Naive thymus-derived CD4-positive, alpha-beta T cell (primary cell): Measurements from ENCODE around the gene PILRA. TPM values are rescaled to one million over a fixed set of nuclear protein-coding genes. Genes with fewer than 3 reads are reported as not detected.

ENCODE experiments used
- ATAC-seq: fragments of 150-1000 bp; cut with Tn5 transposase; 2 replicates; pipeline ENCODE4 v1.10.0; 2021; ENCODE audit warnings: mild to moderate bottlenecking, moderate library complexity
- CTCF ChIA-PET: fragments of 350-600 bp; sonication (Branson Sonifier 250); formaldehyde crosslinking; loops from one replicate; lab custom pipeline; 2021; ENCODE audit warnings: antibody characterized with exemption; lab: Charles Lee
- POLR2A ChIA-PET: fragments of 350-600 bp; sonication (Branson Sonifier 250); formaldehyde crosslinking; loops from one replicate; lab custom pipeline; 2021; ENCODE audit warnings: antibody characterized with exemption, inconsistent platforms; lab: Charles Lee
- DNase-seq, 9 donors: peaks; one replicate each; pipeline versions ENCODE4 v3.0.0 to v3.0.0-alpha.2; 2020 to 2022; ENCODE audit warnings: mixed read lengths in 1 of 9
- H3K27ac ChIP-seq: one replicate; pipeline ENCODE4 v1.7.0; 2013; ENCODE audit warnings: mild to moderate bottlenecking, low read depth, low read length, moderate library complexity
- H3K27me3 ChIP-seq, 2 donors: one replicate each; pipeline ENCODE4 v1.7.0; 2013; ENCODE audit warnings: low read length in 2 of 2, mild to moderate bottlenecking in 2 of 2, moderate library complexity in 2 of 2; ENCODE audit not compliant: control insufficient read depth in 2 of 2, insufficient read depth in 2 of 2
- H3K36me3 ChIP-seq, 3 experiments: 1 replicate in 2 of 3; 2 replicates in 1 of 3; pipeline ENCODE4 v1.7.0; 2013; ENCODE audit warnings: low read length in 3 of 3, mild to moderate bottlenecking in 3 of 3, moderate library complexity in 1 of 3; ENCODE audit not compliant: insufficient read depth in 3 of 3, control insufficient read depth in 2 of 3
- H3K4me1 ChIP-seq, 2 donors: one replicate each; pipeline ENCODE4 v1.7.0; 2013; ENCODE audit warnings: low read length in 2 of 2, mild to moderate bottlenecking in 2 of 2, moderate library complexity in 1 of 2; ENCODE audit not compliant: control insufficient read depth in 2 of 2, insufficient read depth in 2 of 2
- H3K4me3 ChIP-seq: 2 replicates; pipeline ENCODE4 v1.7.0; 2013; ENCODE audit warnings: mild to moderate bottlenecking, low read length
- H3K9me3 ChIP-seq, 3 experiments: 1 replicate in 2 of 3; 2 replicates in 1 of 3; pipeline ENCODE4 v1.7.0; 2013; ENCODE audit warnings: low read length in 3 of 3; ENCODE audit not compliant: control insufficient read depth in 2 of 3
- H3K27ac Mint-ChIP-seq, 9 donors: one replicate each; pipeline ENCODE4 v1.8.0; 2020 to 2022; ENCODE audit warnings: mixed read lengths in 9 of 9, mild to moderate bottlenecking in 8 of 9, moderate library complexity in 5 of 9, inconsistent platforms in 2 of 9
- H3K27me3 Mint-ChIP-seq, 5 donors: one replicate each; pipeline ENCODE4 v1.8.0; 2021 to 2022; ENCODE audit warnings: mixed read lengths in 5 of 5, mild to moderate bottlenecking in 1 of 5
- H3K36me3 Mint-ChIP-seq, 5 donors: one replicate each; pipeline ENCODE4 v1.8.0; 2020 to 2022; ENCODE audit warnings: mixed read lengths in 5 of 5, mild to moderate bottlenecking in 3 of 5, inconsistent platforms in 1 of 5
- H3K4me1 Mint-ChIP-seq, 7 donors: one replicate each; pipeline ENCODE4 v1.8.0; 2020 to 2022; ENCODE audit warnings: mixed read lengths in 7 of 7, mild to moderate bottlenecking in 3 of 7, inconsistent platforms in 1 of 7
- H3K4me3 Mint-ChIP-seq, 10 donors: one replicate each; pipeline ENCODE4 v1.8.0; 2020 to 2022; ENCODE audit warnings: mild to moderate bottlenecking in 10 of 10, mixed read lengths in 10 of 10, moderate library complexity in 6 of 10, inconsistent platforms in 2 of 10
- H3K9me3 Mint-ChIP-seq, 11 donors: one replicate each; pipeline ENCODE4 v1.8.0; 2020 to 2022; ENCODE audit warnings: mixed read lengths in 11 of 11, mild to moderate bottlenecking in 4 of 11, inconsistent platforms in 1 of 11, moderate library complexity in 1 of 11
- intact Hi-C, 2 donors: fragments of 100-400 bp; cut with micrococcal nuclease; formaldehyde crosslinking; loops; one replicate each; pipeline ENCODE4 v1.15.1; 2023
- polyA plus RNA-seq, 2 donors: library from polyadenylated mRNA; unstranded; fragments of 300-500 nt; fragmentation: Illumina TruSeq; gene quantifications; one replicate each; pipeline ENCODE4 v1.2.3, GENCODE V29; 2021
- total RNA-seq, 6 experiments: library from RNA in 5 of 6; stranded (reverse) in 5 of 6; gene quantifications; 1 replicate in 5 of 6; 2 replicates in 1 of 6; pipeline ENCODE4 v1.2.3 and lab custom pipeline; 2021 to 2026

Gene PILRA
- total and polyA plus RNA-seq, 7 experiments from 2014 or later, result 0.40 to 118 (median 13.4) TPM

GRCh38 chr7:100433276-100433591 lies 59.9 kb downstream of the PILRA start:
- DNase-seq (no peak), ATAC-seq (no peak)
- intact Hi-C loops, result loop anchor here in 1 of 2 donors (10.0 kb wide), 1 partner anchor 892 kb away; the partner anchor contains the start of gene IFT22
- Mint-ChIP-seq H3K9me3 (peaks cover 0 to 18% (median 0%) of the 10 kb centered on the region in 11 donors), H3K36me3 (peaks cover 0 to 36% (median 13%) of the 10 kb centered on the region in 5 donors), H3K4me1 (peaks cover 33 to 66% (median 52%) of the 10 kb centered on the region in 7 donors), H3K27ac (peak overlapping the region in 8 of 9 donors; percentile 13 to 99 (median 90)), H3K27me3 (peaks cover 0 to 15% (median 0%) of the 10 kb centered on the region in 5 donors), H3K4me3 (peak overlapping the region in 7 of 10 donors; percentile 23 to 100 (median 86))
- CTCF ChIA-PET, result no interaction called here
- Histone ChIP-seq H3K36me3 (peaks cover 0 to 43% (median 3%) of the 10 kb centered on the region in 3 experiments), H3K4me1 (peaks cover 25 to 40% of the 10 kb centered on the region in 2 donors), H3K27me3 (no peaks in the 10 kb centered on the region), H3K27ac (peak overlapping the region; percentile 20), H3K9me3 (no peaks in the 10 kb centered on the region), H3K4me3 (no peak overlapping the region)
- POLR2A ChIA-PET, result interaction anchor here (1.2 to 5.5 kb wide), 2 partner anchors 19 to 148 kb away, joined by 4 to 71 read pairs; no protein-coding TSS in a partner anchor

DNA sequence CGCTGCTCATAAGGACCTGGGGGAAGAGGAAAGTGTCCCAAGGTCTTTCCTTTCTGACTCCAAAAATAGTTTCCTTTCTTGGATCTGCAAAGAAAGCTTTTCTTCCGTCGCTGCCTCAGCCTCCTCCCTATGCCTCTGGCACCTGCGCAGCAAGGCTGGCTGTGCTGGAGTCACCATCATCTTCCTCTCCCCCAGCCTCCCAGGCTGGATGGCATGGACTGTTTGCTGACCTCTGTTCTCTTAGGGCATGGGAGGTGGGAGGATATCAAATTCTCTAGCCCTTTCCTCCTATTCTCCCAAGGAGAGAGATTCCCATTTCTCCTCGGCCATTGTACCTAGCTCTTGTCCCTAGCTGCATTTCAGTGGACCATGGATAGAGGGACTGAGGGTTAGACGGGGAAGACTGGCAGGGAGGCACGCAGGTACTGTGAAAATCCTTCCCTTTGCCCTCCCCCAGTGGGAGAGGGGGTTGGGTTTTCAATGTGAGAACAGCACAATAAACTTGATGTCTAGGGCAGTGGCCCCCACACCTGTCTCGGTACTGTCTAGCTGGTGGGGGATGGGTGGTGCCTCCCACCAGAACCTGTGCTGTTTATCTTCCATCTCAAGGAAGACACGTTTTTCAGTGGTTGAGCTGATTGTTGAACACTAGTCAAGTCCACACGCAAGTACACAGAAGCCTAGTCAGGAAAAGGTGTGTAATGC lies 60.5 kb downstream of the PILRA start:
- Mint-ChIP-seq H3K27ac (peak overlapping the region; percentile 4 to 99 (median 90)), H3K36me3 (peaks cover 0 to 36% (median 13%) of the 10 kb centered on the region in 5 donors), H3K9me3 (peaks cover 0 to 16% (median 0%) of the 10 kb centered on the region in 11 donors), H3K4me1 (peaks cover 33 to 61% (median 50%) of the 10 kb centered on the region in 7 donors), H3K27me3 (peaks cover 0 to 11% (median 0%) of the 10 kb centered on the region in 5 donors), H3K4me3 (peak overlapping the region; percentile 61 to 100 (median 88))
- Histone ChIP-seq H3K9me3 (no peaks in the 10 kb centered on the region), H3K4me1 (peaks cover 25 to 40% of the 10 kb centered on the region in 2 donors), H3K27me3 (no peaks in the 10 kb centered on the region), H3K36me3 (peaks cover 0 to 43% (median 3%) of the 10 kb centered on the region in 3 experiments), H3K27ac (peak overlapping the region; percentile 20), H3K4me3 (no peak overlapping the region)
- DNase-seq, result peak in 1 of 9 donors; percentile 16
- ChIA-PET POLR2A (interaction anchor here (1.2 to 5.5 kb wide), 5 partner anchors 12 to 333 kb away, joined by 4 to 71 read pairs (median 9); partner anchors contain the start of genes MCM7 and TSC22D4), CTCF (interaction anchor here (1.3 kb wide), 1 partner anchor 11 kb away, joined by 3 read pairs; no protein-coding TSS in a partner anchor)
- intact Hi-C loops, result loop anchor here in 1 of 2 donors (10.0 kb wide), 1 partner anchor 891 kb away; the partner anchor contains the start of gene IFT22
- no peak for ATAC-seq

DNA sequence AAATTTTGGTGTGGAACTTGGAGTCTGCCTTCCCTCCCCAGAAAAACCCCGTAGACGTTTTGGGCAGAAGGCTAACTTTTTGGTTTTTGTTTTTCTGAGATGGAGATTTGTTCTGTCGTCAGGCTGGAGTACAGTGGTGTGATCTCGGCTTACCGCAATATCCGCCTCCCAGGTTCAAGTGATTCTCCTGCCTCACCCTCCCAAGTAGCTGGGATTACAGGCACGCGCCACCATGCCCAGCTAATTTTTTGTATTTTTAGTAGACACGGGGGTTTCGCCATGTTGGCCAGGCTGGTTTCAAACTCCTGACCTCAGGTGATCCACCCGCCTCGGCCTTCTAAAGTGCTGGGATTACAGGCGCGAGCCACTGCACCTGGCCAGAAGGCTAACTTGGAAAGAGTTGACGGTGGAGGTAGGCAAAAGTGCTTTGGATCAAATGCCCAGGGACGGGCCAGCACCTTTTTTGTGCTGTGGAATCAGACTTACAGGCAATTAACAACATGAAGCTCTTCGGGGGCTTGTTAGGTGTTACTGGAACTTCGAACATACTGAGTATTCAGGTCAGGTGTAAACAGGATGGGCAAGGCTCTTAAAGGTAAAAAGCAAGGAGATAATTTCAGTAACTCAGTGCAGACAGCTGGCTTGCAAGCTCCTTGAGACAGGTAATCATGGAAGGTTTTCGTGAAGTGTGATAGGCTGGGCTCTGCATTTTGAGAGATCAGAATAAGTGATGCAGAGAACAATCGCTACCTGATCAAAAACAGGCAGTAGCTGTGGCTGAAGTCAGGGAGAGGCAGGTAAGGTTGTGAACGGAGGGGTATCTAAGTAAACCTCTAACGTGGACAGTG lies 61.2 kb downstream of the PILRA start:
- Mint-ChIP-seq H3K9me3 (peaks cover 0 to 10% (median 0%) of the 10 kb centered on the region in 11 donors), H3K4me1 (peaks cover 33 to 57% (median 47%) of the 10 kb centered on the region in 7 donors), H3K4me3 (peak overlapping the region; percentile 75 to 100 (median 90)), H3K27me3 (peaks cover 0 to 7% (median 0%) of the 10 kb centered on the region in 5 donors), H3K36me3 (peaks cover 0 to 33% (median 9%) of the 10 kb centered on the region in 5 donors), H3K27ac (peak overlapping the region; percentile 85 to 99 (median 91))
- Histone ChIP-seq H3K4me3 (peak overlapping the region; percentile 89), H3K36me3 (peaks cover 0 to 40% (median 3%) of the 10 kb centered on the region in 3 experiments), H3K9me3 (no peaks in the 10 kb centered on the region), H3K27ac (peak overlapping the region; percentile 98), H3K27me3 (no peaks in the 10 kb centered on the region), H3K4me1 (peaks cover 25 to 40% of the 10 kb centered on the region in 2 donors)
- ATAC-seq, result no peak
- intact Hi-C loops, result loop anchor here in 1 of 2 donors (10.0 kb wide), 1 partner anchor 890 kb away; the partner anchor contains the start of gene IFT22
- ChIA-PET CTCF (interaction anchor here (0.6 to 1.3 kb wide), 2 partner anchors 10 to 1828 kb away, joined by 3 read pairs; no protein-coding TSS in a partner anchor), POLR2A (interaction anchor here (0.7 to 5.5 kb wide), 14 partner anchors 11 to 334 kb away, joined by 3 to 71 read pairs (median 4); partner anchors contain the start of genes GPC2, MCM7, POP7 and STAG3)
- peak in 2 of 9 donors; percentile 28 to 34 for DNase-seq

DNA sequence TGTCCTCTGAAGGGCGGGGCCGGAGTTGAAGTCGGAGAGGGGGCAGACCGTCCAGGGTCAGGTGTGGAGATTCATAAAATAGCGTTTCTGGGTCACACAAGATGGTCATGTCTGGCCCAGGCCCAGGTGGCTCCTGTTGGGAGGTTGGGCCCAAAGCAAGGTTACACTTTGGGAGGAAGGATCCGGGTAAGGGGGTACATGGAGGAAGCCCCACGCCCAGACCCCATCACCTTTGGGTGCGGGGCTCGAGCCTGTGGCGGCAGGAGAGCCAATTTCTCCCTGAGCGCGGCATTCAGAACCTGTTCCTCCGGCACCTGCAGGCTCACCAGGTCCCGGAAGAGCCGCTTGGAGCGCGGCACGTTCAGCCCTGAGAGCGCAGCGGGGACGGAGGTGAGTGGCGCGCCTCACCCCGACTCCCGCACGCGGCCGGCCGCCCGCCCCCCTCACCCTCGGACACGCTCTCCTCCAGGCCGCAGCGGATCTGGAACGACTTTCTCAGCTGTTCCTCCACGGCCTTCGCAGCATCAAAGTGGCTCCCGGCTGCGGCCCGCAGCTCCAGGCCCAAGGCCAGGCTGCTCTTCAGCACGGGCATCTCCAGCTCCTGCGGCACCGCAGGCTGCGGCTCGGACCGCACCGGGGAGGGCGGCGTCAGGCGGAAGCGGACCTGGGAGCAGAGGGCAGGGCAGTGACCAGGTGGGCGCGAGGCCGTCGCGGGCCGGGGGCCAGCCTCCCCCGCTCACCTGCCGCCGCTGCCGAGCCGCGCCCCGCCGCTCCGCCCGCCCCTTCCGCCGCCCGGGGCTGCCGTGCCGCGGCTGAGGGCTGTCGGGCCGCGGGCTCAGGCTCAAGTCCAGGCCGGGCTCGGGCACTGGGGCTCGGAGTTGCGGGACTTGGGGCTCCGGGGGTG lies 62.4 kb downstream of the PILRA start:
- Histone ChIP-seq H3K4me3 (peak overlapping the region; percentile 89), H3K9me3 (no peaks in the 10 kb centered on the region), H3K27ac (peak overlapping the region; percentile 98), H3K4me1 (peaks cover 22 to 36% of the 10 kb centered on the region in 2 donors), H3K27me3 (no peaks in the 10 kb centered on the region), H3K36me3 (peaks cover 0 to 36% (median 3%) of the 10 kb centered on the region in 3 experiments)
- peak overlapping the region; percentile 86 to 100 (median 95) for H3K4me3 Mint-ChIP-seq
- H3K4me1 Mint-ChIP-seq, result peaks cover 30 to 52% (median 43%) of the 10 kb centered on the region in 7 donors
- peaks cover 0 to 6% (median 0%) of the 10 kb centered on the region in 11 donors for H3K9me3 Mint-ChIP-seq
- peaks cover 0 to 30% (median 6%) of the 10 kb centered on the region in 5 donors for H3K36me3 Mint-ChIP-seq
- peaks cover 0 to 4% (median 0%) of the 10 kb centered on the region in 5 donors for H3K27me3 Mint-ChIP-seq
- ATAC-seq, result peak; percentile 26
- intact Hi-C loops, result loop anchor here (1.0 to 10.0 kb wide), 5 partner anchors 7 to 889 kb away; partner anchors contain the start of genes FBXO24 (in 2 of the 2), LRCH4 (in 2 of the 2), TSC22D4 (in 2 of the 2) and ZCWPW1 (in 2 of the 2)
- CTCF ChIA-PET, result interaction anchor here (0.6 to 1.4 kb wide), 3 partner anchors 99 to 1827 kb away, joined by 3 to 4 read pairs (median 3); no protein-coding TSS in a partner anchor
- DNase-seq, result peak in 7 of 9 donors; percentile 44 to 57 (median 55)
- H3K27ac Mint-ChIP-seq, result peak overlapping the region; percentile 88 to 99 (median 97)
- POLR2A ChIA-PET, result interaction anchor here (0.6 to 5.5 kb wide), 19 partner anchors 7 to 335 kb away, joined by 3 to 71 read pairs (median 5); partner anchors contain the start of genes AGFG2, AP4M1, FBXO24 and LAMTOR4
